Measurements from ENCODE around the gene PLEKHG5. TPM values are rescaled to one million over a fixed set of nuclear protein-coding genes. Genes with fewer than 3 reads are reported as not detected.

PLEKHG5 gene
- total RNA-seq, 1 donor from 2014 or later = 9.3 TPM

DNA sequence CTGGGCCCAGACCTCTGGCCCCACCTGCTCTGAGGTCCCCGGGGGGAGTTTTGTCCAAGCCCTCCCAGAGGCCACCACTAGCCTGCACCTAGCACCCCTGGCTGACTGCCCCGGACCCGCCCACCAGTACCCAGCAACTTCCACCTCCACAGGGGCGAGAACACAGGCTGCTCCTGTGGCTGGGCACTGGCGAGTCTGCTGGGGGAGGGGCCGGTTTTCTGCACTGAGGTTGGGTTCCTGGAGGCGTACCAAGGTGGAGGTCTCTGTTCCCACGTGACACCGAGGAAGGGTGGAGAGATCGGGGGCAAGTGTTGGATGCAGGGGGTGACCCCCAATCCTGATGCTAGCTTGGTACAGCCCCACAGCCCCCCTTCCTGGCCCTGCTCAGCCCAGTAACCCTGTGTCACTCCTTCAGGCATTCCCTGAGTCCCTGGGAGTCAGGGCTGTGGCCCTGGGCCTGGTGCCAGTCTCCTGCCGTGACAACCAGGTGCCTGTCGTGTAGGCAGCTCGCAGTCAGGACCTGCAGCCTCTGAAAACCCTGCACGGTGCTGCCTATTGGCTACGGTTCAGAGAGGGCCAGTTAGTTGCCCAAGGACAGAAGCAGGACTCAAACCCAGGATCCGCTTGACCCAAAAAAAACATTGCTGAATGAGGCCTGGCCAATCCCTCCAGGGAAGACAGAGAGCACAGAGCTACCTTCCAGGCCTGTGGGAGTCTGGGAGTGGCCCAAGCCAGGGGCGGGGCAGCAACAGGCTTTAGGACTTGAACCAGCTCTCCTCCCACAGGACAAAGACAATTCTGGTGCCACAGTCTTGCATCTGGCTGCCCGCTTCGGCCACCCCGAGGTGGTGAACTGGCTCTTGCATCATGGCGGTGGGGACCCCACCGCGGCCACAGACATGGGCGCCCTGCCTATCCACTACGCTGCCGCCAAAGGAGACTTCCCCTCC, 63.8 kb downstream of the PLEKHG5 start:
- DNase-seq (ENCODE audit: low spot score) = no peak

- no peak for DNase-seq (ENCODE audit: low spot score)
Measured at GRCh38 chr1:6426972-6427350, 64.5 kb downstream of the PLEKHG5 start.

DNA sequence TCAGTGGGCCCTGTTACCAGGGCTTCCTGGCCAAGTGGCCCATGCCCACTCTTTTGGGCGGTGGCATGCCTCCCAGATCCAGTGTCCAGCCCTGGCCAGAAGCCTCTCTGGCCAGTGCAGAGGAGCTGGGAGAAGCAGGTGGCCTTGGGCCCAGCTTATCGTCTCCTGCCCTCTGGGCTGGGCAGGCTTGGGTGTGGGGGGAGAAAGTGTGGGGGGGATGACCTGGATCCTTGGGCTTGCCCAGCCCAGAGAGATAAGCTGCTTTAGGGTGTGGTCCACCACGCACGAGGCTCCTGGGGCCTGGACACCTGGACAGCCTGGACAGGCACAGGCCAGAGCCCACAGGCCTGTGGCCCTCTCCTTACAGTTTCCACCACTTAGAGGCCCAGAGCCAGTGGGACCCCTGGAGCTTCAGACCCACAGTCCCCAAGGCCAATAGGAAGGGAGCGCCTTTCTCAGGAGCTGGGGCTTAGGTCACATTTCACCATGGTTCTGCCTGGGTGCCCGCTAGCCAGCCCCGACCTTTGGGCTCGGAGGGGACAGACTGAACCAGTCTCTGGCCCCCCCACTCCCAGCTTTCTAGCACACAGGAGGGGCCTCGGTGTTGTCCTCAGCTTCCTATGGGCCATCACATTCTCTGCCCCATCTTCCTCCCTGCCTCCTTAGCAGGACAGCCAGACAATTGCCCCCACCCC, 65.0 kb downstream of the PLEKHG5 start:
- no peak for DNase-seq (ENCODE audit: low spot score)

- no peak for DNase-seq (ENCODE audit: low spot score)
Measured at GRCh38 chr1:6425658-6426057, 65.8 kb downstream of the PLEKHG5 start.

DNA sequence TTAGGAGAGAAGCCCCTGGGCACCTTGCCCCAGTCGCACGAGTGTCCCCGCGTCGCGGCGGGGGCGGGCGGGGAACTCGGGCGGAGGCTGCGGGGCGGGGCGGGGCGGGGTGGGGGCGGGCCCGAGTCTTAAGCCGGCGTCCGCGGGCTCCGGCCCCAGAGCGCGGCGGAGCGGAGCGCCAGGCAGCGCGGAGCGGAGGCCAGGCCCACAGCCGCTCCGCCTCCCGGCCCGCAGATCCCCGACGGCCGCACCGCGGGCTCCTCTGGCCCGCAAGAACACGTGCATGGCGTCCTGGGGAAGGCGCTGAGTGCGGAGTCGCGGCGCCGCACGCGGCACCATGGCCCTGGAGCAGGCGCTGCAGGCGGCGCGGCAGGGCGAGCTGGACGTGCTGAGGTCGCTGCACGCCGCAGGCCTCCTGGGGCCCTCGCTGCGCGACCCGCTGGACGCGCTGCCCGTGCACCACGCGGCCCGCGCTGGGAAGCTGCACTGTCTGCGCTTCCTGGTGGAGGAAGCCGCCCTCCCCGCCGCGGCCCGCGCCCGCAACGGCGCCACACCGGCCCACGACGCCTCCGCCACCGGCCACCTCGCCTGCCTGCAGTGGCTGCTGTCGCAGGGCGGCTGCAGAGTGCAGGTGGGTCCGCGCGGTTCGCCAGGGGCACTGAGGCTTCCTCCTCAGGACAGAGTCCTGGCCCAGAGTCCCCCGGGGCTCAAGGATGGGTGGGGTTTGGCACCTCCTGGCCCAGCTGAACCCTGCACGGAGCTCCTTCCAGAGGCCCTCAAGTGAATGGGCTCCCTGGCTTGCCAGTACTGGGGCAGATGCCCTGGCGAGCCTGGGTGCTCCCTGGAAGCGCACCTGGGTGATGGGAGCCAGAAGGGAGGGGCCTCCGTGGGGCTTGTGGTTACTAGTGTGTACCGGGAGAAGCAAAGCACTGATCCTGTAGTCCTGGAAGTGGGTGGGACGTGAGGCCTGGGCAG, 66.6 kb downstream of the PLEKHG5 start, which contains the start of gene ESPN:
Gene ESPN, plus strand, starts transcription at position 158 of the 975 bp plus-strand sequence. Its CDS starts 180 bp downstream, at position 338.
- no peak for DNase-seq (ENCODE audit: low spot score)

DNA sequence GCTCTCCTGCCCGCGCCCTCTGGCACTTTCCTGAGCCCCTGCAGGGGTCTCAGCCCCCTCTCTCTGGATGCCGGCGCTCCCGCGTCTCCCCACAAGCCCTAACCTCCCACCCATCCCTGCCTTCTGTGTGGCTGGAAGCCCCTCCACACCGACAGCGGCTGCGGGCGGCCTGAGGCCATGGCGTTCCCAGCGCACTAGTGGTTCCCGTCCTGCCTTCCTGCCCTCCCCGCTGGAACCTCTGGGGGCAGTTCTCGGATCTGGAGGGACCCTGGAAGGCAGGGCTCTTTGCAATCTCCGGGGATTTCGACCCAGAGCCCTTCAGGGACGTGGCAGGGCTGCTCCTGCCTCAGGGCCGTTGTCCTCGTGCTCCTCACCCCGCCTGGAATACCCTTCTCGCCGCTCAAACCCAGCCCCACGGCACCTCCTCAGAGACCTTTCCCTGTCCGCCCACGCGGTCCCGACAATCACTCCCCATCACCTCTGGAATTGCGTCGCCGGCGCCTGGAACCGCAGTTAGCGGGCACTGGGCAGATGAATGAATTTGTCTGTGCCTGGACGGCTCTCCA, 67.4 kb downstream of the PLEKHG5 start:
- DNase-seq (ENCODE audit: low spot score) = no peak

DNA sequence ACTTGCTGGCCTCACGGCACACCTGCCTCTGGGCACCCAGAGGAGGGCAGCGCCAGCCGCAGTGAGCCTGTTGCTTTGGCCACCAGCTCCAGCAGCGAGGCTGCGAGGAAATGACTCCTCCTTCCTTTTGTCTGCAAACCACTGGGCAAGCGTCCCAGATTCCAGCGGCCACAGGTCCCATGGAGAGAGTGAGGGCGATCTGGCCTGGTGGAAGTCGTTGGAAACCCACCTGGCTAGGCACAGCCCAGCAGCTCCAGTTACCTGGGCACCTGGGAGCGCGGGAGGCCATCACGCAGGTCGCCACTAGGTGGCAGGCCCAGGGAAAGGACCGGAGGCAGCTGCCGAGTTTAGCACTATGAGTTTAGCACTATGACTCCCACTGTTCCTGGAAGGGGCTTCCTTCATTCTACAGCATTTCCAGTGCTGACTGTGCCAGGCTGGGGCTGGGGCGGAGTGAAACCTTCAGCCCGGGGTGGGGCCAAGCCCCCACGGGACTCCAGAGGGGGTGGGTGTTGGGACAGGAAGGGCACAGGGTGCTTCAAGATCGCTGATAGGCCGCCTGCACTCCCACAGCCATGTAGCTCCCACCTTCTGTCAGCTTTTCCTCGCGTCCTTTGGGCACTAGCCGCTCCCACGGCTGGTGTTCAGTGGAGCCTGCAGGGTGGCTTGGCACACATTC, 68.0 kb downstream of the PLEKHG5 start:
- DNase-seq (ENCODE audit: low spot score) = no peak

DNA sequence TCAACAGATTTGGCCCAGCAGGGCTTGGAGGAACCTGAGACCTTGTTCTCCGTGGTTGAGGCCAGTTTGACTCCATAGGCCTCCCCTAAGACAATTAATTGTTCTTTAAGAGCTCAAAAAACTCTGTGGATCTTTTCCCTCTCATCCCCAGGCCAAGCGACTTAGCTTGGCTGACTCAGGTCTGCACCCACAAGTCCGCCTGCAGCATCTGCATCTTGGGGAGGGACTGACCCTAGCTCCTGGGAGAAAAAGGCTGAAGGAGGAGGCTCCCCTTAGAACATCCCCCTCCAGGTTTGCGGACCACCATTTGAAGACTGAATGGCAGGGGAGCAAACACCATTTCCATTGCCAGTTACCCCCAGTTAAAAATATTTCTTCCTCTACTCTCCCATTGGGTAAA, 70.2 kb downstream of the PLEKHG5 start:
- no peak for DNase-seq (ENCODE audit: low spot score)

DNA sequence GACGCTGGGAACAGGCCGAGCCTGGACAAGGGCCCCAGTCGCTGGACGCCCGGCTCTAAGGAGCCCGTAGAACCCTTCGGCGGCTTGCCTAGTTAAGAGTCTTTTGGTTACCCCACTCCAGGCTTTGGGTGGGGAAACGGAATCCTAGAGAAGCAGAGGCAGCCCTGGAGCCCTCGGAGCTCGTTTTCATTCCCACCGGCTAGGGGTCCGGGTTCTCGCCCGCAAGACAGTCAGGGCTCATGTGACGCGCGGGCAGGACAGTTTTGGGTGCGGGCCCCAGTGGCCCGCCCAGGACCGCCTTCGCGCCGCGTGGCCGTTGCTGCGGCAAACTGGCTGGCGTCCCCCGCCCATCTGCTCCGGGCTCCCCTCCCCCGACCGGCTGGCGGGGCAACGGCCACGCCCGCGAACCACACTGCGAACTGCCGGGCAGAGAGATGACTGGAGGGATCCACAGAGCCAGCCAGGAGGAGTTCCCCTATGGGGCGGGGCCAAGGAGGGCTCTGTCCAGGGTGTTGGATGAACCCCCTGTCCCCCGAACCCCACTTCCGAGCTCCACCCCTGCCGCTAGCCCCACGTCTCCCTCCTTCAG, 70.9 kb downstream of the PLEKHG5 start:
- DNase-seq (ENCODE audit: low spot score) = no peak

DNA sequence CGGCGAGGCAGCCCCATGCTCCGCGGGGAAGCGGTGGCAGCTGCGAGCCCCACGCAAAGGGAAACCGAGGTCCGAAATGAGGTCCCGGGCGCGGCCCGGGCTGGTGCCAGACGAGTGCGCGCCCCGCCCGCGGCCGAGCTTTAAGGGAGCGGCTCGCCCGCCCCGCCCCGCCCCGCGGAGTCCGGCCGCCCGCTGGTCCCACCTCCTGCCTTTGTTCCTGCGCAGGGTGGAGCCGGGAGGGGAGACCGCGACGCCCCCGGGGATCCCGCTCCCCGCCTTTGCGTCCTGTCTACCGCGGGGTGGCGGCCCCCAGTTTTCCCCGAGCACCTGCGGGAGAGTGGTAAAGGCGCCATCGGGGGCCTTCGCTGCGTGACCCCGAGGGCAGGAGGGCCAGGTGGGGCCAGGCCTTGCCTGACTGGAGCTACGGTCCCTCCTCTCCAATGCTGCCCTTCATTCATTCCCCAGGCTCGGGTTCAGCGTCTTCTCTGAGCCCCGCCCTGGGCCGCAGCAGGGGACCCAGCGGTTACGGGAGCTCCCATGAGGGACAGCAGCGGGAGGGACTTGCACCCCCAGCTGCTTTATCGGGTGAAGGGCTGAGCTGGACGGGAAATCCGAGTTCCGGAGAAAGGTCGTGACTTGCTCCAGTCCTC, 71.5 kb downstream of the PLEKHG5 start, which contains the start of gene HES2:
Gene HES2, minus strand, starts transcription at position 116 of the 650 bp plus-strand sequence. Its CDS starts 99 bp downstream, at position 17.
- DNase-seq (ENCODE audit: low spot score) = no peak

- no peak for DNase-seq (ENCODE audit: low spot score)
Measured at GRCh38 chr1:6419397-6419803, 72.1 kb downstream of the PLEKHG5 start.

- DNase-seq (ENCODE audit: low spot score) = no peak
Measured at GRCh38 chr1:6418668-6419396, 72.6 kb downstream of the PLEKHG5 start.

- DNase-seq (ENCODE audit: low spot score) = no peak
Measured at GRCh38 chr1:6417961-6418667, 73.4 kb downstream of the PLEKHG5 start.

Data from mesenteric fat pad (tissue), 1 donor.